ENCODE results near the gene PSMD9. TPM values are rescaled to one million over a fixed set of nuclear protein-coding genes. Genes with fewer than 3 reads are reported as not detected.

The PSMD9 gene
- total RNA-seq, 3 donors from 2014 or later: 34.7 to 65.3 (median 37.9) TPM

- peaks cover 0 to 15% of the 10 kb centered on the region in 2 donors for H3K4me1 ChIP-seq
- peak overlapping the region; percentile 3 to 49 for H3K27ac ChIP-seq
- H3K4me3 ChIP-seq: no peak overlapping the region
- H3K36me3 ChIP-seq: no peaks in the 10 kb centered on the region
- no peaks in the 10 kb centered on the region for H3K27me3 ChIP-seq
- DNase-seq (ENCODE audit: low spot score in 2 of 2): no peak
- intact Hi-C loops (cut with DNase I; ENCODE audit: low total_unique reads): no loop called here
- no peaks in the 10 kb centered on the region for H3K9me3 ChIP-seq
- TF ChIP-seq POLR2AphosphoS5 (IDR thresholded peaks at IDR 0.05): no peak
- TF ChIP-seq POLR2A (IDR thresholded peaks at IDR 0.05): no peak
Observed at GRCh38 chr12:121892673-121893561, 4.3 kb downstream of the PSMD9 start.

- Histone ChIP-seq H3K4me1 (peaks cover 0 to 15% of the 10 kb centered on the region in 2 donors), H3K4me3 (no peak overlapping the region), H3K27me3 (no peaks in the 10 kb centered on the region), H3K27ac (peak overlapping the region; percentile 32 to 49), H3K36me3 (no peaks in the 10 kb centered on the region), H3K9me3 (no peaks in the 10 kb centered on the region)
- no peak for TF ChIP-seq CTCF (IDR thresholded peaks at IDR 0.05)
- no peak for TF ChIP-seq POLR2A (IDR thresholded peaks at IDR 0.05)
- TF ChIP-seq POLR2AphosphoS5 (IDR thresholded peaks at IDR 0.05): no peak
- intact Hi-C loops (cut with DNase I; ENCODE audit: low total_unique reads): no loop called here
- no peak for DNase-seq (ENCODE audit: low spot score in 2 of 2)
Observed at GRCh38 chr12:121893961-121894460, 5.4 kb downstream of the PSMD9 start.

- Histone ChIP-seq H3K36me3 (peaks cover 2% of the 10 kb centered on the region), H3K9me3 (no peaks in the 10 kb centered on the region), H3K27ac (peak overlapping the region in 1 of 2 donors; percentile 49), H3K4me3 (no peak overlapping the region), H3K4me1 (peaks cover 0 to 13% of the 10 kb centered on the region in 2 donors), H3K27me3 (no peaks in the 10 kb centered on the region)
- no peak for DNase-seq (ENCODE audit: low spot score in 2 of 2)
- intact Hi-C loops (cut with DNase I; ENCODE audit: low total_unique reads): no loop called here
- TF ChIP-seq CTCF (IDR thresholded peaks at IDR 0.05): no peak
- no peak for TF ChIP-seq POLR2A (IDR thresholded peaks at IDR 0.05)
- no peak for TF ChIP-seq POLR2AphosphoS5 (IDR thresholded peaks at IDR 0.05)
Observed at GRCh38 chr12:121894633-121895032, 6.0 kb downstream of the PSMD9 start.

- no peak overlapping the region for H3K4me3 ChIP-seq
- TF ChIP-seq POLR2A (IDR thresholded peaks at IDR 0.05) (no peak), POLR2AphosphoS5 (IDR thresholded peaks at IDR 0.05) (no peak), CTCF (IDR thresholded peaks at IDR 0.05) (no peak)
- intact Hi-C loops (cut with DNase I; ENCODE audit: low total_unique reads): no loop called here
- H3K27ac ChIP-seq: no peak overlapping the region
- H3K4me1 ChIP-seq: peaks cover 0 to 5% of the 10 kb centered on the region in 2 donors
- no peak for DNase-seq (ENCODE audit: low spot score in 2 of 2)
- peaks cover 10% of the 10 kb centered on the region for H3K36me3 ChIP-seq
- no peaks in the 10 kb centered on the region for H3K9me3 ChIP-seq
- H3K27me3 ChIP-seq: no peaks in the 10 kb centered on the region
Observed at GRCh38 chr12:121898287-121898686, 9.7 kb downstream of the PSMD9 start.

- TF ChIP-seq CTCF (IDR thresholded peaks at IDR 0.05) (no peak), POLR2A (IDR thresholded peaks at IDR 0.05) (no peak), POLR2AphosphoS5 (IDR thresholded peaks at IDR 0.05) (no peak)
- no peak for DNase-seq (ENCODE audit: low spot score in 2 of 2)
- intact Hi-C loops (cut with DNase I; ENCODE audit: low total_unique reads): no loop called here
- no peaks in the 10 kb centered on the region for H3K9me3 ChIP-seq
- no peaks in the 10 kb centered on the region for H3K27me3 ChIP-seq
- peaks cover 10% of the 10 kb centered on the region for H3K36me3 ChIP-seq
- no peaks in the 10 kb centered on the region for H3K4me1 ChIP-seq
- H3K4me3 ChIP-seq: no peak overlapping the region
- no peak overlapping the region for H3K27ac ChIP-seq
Observed at GRCh38 chr12:121899590-121899989, 11.0 kb downstream of the PSMD9 start.
